ENCODE data around the gene CKMT2.

Gene CKMT2

GRCh38 chr5:81313278-81313677 is 80.2 kb downstream of the CKMT2 start:
- DNase-seq, result no peak

DNA sequence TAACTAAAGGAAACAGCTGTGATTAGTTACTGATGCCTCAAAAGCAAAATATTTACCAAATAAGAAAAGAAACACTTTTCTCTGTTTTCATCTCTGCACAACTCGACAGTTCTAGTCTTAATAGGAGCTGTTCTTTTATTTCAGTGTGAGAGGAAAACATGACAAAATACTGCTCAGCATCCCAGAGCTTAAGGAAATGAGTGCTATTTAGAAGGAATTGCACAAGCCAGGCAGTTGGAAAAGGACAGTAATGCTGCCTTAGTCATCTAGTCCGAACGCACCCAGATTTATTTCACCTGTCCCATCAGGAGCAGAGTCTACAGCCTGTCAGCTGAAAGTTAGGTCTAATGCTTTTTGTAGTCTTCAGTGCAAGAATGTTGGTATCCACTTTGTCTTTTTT is 80.6 kb downstream of the CKMT2 start:
- no peak for DNase-seq

- DNase-seq, result no peak
These were observed 81.5 kb downstream of the CKMT2 start for GRCh38 chr5:81314581-81314980.

DNA sequence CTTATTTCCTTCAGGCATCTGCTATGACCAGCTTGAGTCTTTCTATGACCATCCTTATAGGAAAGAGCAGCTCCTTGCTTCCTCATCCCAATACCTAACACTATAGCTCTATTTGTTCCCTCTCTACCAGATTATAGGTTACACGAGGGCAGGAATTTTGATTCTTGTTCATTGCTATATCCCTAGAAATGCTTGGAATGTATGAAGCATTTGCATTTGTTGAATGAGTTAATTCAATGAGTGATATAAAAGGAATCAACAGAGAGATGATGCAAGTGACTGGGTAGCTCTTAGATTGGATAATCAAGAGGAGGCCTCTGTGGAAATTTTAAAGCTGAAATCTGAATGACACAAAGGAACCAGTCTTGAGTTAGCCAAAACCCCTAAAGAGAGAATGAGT is 82.2 kb downstream of the CKMT2 start:
- DNase-seq, result no peak

DNA sequence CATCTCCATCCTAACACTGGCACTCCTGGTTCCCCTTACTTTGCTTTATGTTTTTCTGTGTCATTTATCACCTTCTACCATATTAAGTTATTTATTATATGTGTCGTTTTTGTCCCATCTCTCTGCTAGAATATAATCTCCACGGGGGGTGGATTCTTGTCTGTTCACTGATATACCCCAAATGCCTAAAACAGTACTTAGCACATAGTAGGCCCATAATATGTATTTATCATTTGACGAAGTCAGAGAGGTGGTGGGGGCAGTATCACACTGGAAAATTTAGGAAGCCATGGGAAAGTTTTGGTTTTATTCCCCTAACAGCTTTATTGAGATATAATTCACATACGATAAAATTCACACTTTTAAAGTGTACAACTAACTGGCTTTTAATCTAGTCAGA is 82.7 kb downstream of the CKMT2 start:
- no peak for DNase-seq
